ENCODE results near the gene NOPCHAP1.

GRCh38 chr12:105033851-105034250, 47.7 kb downstream of the NOPCHAP1 start:
- TF ChIP-seq POLR2A (IDR thresholded peaks at IDR 0.05) (no peak), CTCF (IDR thresholded peaks at IDR 0.05 in 4 of 5, conservative IDR thresholded peaks at IDR 0.05 in 1 of 5) (no peak)
